Measurements from ENCODE around the gene BCR.

The BCR gene

DNA sequence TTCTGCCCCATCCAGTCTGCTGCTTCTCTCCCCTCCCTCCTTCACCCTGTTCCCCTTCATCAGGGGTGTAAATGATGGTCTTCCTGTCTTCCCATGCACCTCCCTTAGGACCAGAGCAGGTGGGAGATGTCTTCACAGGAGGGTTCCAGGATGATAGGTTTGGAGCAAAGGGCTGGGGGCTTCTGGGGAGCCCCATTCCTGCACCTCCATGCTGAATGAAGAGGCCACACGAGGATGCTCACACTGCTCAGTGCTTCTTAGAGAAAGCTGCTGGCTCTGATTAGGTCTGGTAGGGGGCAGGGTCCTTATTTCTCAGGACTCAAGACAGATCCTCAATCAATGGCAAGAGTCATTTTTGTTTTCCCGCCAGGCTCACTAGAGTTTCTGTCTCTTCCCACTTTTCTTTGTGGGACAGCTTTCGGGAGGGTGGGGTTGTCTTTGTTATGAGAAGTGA, 41.1 kb downstream of the BCR start:
- TF ChIP-seq, protein P1, sequence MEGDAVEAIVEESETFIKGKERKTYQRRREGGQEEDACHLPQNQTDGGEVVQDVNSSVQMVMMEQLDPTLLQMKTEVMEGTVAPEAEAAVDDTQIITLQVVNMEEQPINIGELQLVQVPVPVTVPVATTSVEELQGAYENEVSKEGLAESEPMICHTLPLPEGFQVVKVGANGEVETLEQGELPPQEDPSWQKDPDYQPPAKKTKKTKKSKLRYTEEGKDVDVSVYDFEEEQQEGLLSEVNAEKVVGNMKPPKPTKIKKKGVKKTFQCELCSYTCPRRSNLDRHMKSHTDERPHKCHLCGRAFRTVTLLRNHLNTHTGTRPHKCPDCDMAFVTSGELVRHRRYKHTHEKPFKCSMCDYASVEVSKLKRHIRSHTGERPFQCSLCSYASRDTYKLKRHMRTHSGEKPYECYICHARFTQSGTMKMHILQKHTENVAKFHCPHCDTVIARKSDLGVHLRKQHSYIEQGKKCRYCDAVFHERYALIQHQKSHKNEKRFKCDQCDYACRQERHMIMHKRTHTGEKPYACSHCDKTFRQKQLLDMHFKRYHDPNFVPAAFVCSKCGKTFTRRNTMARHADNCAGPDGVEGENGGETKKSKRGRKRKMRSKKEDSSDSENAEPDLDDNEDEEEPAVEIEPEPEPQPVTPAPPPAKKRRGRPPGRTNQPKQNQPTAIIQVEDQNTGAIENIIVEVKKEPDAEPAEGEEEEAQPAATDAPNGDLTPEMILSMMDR (IDR thresholded peaks at IDR 0.05; ENCODE audit: insufficient read depth, low read depth, low read length, missing control alignments) = no peak
- DNase-seq (ENCODE audit: low read depth) = no peak
- no peak overlapping the region for H3K4me3 ChIP-seq (ENCODE audit: low read length)

DNA sequence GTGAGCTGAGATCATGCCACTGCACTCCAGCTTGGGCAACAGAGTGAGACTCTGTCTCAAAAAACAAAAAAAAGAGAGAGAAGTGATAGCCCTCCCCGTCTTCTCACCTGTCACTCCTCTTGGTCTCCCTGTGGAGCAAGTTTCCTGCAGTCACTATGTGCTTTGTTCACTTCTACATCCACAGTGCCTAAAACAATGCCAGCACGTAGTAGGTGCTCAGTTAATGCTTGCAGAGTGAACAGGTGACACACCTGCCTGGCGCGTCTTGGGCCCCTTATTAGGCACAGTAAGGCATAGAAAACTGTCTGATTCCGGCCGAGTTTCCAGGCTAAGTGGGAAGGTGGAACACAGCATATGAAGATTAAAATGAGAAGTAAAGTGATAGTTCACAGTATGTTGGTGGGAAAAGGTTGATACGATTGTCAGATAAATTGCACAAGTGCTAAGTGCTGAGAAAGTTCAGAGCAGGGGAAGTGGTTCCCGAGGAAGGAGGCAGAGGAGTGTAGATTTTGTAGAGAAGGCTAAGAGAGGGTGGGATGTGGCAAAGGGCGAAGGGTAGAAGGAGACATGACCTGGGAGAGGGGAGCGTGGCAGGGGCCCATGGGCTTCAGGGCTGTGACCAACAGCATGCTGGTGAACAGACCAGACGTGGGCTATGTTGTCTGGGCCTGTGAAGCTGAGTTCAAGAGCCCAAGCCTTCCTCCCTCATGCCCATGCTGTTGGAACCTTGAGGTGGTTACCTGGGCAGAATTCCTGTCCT, 41.9 kb downstream of the BCR start:
- no peak for DNase-seq (ENCODE audit: low read depth)
- no peak overlapping the region for H3K4me3 ChIP-seq (ENCODE audit: low read length)
- TF ChIP-seq, protein P1 (IDR thresholded peaks at IDR 0.05; ENCODE audit: insufficient read depth, low read depth, low read length, missing control alignments) = no peak

DNA sequence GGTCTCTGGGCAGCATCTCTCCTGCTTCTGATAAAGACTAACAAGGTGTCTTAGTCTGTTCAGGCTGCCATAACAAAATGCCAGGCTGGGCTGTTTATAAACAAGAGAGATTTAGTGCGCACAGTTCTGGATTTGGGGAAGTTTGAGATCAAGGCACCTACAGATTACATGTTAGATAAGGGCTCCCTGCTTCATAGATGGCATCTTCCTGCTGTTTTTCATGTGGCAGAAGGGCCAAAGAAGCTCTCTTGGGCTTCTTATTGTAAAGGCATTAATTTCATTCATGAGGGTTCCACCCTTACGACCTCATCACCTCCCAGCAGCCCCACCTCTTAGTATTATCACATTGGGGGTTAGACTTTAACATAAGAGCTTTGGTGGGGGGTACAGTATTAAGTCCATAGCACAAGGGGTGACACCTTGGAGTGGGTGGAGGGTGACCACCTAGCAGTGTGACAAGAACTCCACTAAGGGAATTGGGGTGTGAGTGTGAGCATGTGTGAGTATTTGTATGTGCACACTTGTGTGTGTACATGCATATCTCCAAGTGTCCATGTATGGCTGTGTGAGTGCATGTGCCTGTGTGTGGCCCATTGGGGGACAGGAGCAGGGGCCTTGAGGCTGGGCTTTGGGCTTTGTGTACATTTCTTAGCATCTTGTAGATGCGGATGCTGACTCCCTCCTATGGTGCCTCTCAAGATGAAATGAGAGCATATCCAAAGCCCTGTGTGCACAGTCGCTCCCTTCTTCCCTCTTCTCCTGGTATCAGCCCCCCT, 42.7 kb downstream of the BCR start:
- no peak overlapping the region for H3K4me3 ChIP-seq (ENCODE audit: low read length)
- TF ChIP-seq, protein P1 (IDR thresholded peaks at IDR 0.05; ENCODE audit: insufficient read depth, low read depth, low read length, missing control alignments) = no peak
- no peak for DNase-seq (ENCODE audit: low read depth)

DNA sequence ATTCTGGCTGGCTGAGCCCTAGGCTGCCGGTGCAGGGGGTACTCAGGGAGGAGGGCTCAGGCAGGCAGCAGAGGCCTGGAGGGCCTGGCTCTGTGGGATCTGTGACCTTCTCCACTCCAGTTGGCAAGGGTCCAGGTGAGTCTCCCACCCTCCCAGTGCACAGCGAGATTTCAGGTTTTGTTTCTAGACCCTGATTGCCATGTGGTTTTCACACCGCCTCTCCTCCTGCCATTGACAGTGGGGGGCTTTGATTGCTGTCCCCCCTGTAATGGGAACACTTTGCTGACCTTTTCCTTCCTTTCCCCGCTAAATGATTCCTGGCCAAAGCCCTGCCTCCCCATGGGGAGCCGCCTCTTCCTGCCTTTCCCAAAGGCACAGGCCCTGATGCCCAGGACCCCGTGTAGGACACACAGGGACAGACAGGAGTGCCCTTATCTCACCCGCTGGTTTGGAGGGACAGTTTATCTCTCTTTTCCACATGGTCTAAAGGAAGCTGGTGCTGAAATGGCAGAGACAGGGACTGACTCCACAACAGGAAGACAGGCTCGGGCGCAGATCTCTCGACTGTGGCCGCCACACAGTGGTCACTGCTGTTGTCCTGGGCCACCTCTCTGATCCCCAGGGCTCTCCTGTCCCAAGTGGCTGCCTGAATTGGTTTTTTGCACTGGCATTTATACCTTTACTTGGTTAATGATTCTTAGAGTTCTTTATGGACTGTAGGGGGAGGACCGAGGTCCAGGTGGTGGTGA, 43.4 kb downstream of the BCR start:
- no peak for DNase-seq (ENCODE audit: low read depth)
- TF ChIP-seq, protein P1 (IDR thresholded peaks at IDR 0.05; ENCODE audit: insufficient read depth, low read depth, low read length, missing control alignments) = no peak
- no peak overlapping the region for H3K4me3 ChIP-seq (ENCODE audit: low read length)

DNA sequence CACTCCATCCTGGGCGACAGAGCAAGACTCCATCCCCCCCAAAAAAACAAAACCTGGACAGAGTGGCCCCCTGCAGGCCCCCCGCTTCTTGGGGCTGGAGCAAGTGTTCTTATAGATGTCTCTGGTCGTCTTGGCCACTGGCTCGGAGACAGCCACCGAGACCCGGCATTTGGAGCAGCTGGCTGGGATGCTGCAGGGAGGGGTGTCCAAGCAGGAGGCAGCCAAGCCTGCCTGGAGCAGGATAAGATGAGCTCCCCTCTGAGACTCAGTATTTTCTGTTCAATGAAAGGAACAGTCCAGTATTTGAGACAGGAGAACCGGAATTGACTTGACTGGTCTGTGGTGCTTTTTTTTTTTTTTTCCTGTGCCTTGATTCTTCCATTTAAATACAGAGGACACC, 44.5 kb downstream of the BCR start:
- TF ChIP-seq, protein P1 (IDR thresholded peaks at IDR 0.05; ENCODE audit: insufficient read depth, low read depth, low read length, missing control alignments) = no peak
- H3K4me3 ChIP-seq (ENCODE audit: low read length) = no peak overlapping the region
- DNase-seq (ENCODE audit: low read depth) = no peak

DNA sequence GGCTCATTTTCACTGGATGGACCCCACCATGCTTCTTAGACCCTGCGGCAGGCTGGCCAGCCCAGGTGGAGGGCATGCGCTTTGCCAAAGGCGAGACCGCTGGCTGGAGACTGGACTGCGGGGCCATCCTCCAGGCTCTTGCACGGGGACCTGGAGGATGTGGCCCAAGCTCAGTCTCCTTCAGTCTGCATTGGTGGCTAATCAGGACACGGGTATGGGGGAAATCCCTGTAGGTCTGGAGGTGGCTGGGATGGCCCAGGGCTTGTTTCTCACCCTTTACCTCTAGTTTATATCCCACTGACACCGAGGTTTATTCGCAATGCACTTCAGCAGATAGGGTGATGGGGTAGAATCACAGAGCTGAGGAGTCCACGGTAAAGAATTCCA, 45.0 kb downstream of the BCR start:
- no peak overlapping the region for H3K4me3 ChIP-seq (ENCODE audit: low read length)
- no peak for DNase-seq (ENCODE audit: low read depth)
- TF ChIP-seq, protein P1 (IDR thresholded peaks at IDR 0.05; ENCODE audit: insufficient read depth, low read depth, low read length, missing control alignments) = no peak

Measured in epithelial cell of esophagus (primary cell).